Keratinocyte (primary cell): ENCODE measurements around the gene SLC7A5. TPM values are rescaled to one million over a fixed set of nuclear protein-coding genes. Genes with fewer than 3 reads are reported as not detected.
A peak's percentile ranks its signal among the peaks of the same experiment; 100 is the strongest.
"Not testable (repeated sequence)": the region's sequence is repeated elsewhere in the genome, so short reads cannot be mapped to it uniquely, and the experiment has no call there.

Source experiments
- DNase-seq: peaks from one replicate; pipeline ENCODE4 v3.0.0-alpha.2; 2011; ENCODE audit warnings: low read depth, missing footprints, low spot score
- FAIRE-seq: peaks from 2 replicates; lab custom pipeline; 2011; peaks lifted over from hg19 to GRCh38; lab: Jason Lieb, UNC
- H2AFZ ChIP-seq: 2 replicates; pipeline ENCODE4 v1.6.0; 2012; ENCODE audit warnings: low read length, control low read depth, inconsistent platforms; ENCODE audit not compliant: control insufficient read depth
- H3K27ac ChIP-seq: 2 replicates; pipeline ENCODE4 v1.5.1; 2011; ENCODE audit warnings: low read length; ENCODE audit not compliant: control insufficient read depth, insufficient read depth
- H3K27me3 ChIP-seq: 3 replicates; pipeline ENCODE4 v1.6.0; 2011; ENCODE audit warnings: low read length; ENCODE audit not compliant: control insufficient read depth, insufficient read depth; ENCODE audit errors: extremely low read depth
- H3K36me3 ChIP-seq, 2 experiments: 2 replicates in 1 of 2; 3 replicates in 1 of 2; pipeline ENCODE4 v1.5.1; 2011; ENCODE audit warnings: low read length in 2 of 2, mild to moderate bottlenecking in 1 of 2; ENCODE audit not compliant: control insufficient read depth in 2 of 2, insufficient read depth in 2 of 2; ENCODE audit errors: extremely low read depth in 1 of 2
- H3K4me1 ChIP-seq: 3 replicates; pipeline ENCODE4 v1.5.1; 2011; ENCODE audit warnings: low read length; ENCODE audit not compliant: control insufficient read depth, insufficient read depth; ENCODE audit errors: extremely low read depth
- H3K4me2 ChIP-seq: 3 replicates; pipeline ENCODE4 v1.6.0; 2011; ENCODE audit warnings: low read depth, low read length; ENCODE audit not compliant: control insufficient read depth, insufficient read depth; ENCODE audit errors: extremely low read depth
- H3K4me3 ChIP-seq, 3 experiments: fragments of 200-600 bp in 1 of 3; sonication (generic) in 1 of 3; 2 replicates in 2 of 3; 3 replicates in 1 of 3; pipeline ENCODE4 v1.5.1; 2011 to 2016; ENCODE audit warnings: low read length in 3 of 3, mild to moderate bottlenecking in 3 of 3, control low read depth in 2 of 3, inconsistent platforms in 1 of 3, low read depth in 1 of 3, mixed read lengths in 1 of 3, mixed run types in 1 of 3, moderate library complexity in 1 of 3; ENCODE audit not compliant: control insufficient read depth in 2 of 3, insufficient read depth in 2 of 3; ENCODE audit errors: extremely low read depth in 1 of 3
- H3K79me2 ChIP-seq: 2 replicates; pipeline ENCODE4 v1.6.0; 2012; ENCODE audit warnings: low read length; ENCODE audit not compliant: control insufficient read depth, insufficient read depth
- H3K9ac ChIP-seq: 3 replicates; pipeline ENCODE4 v1.6.0; 2011; ENCODE audit warnings: low read length; ENCODE audit not compliant: control insufficient read depth, insufficient read depth; ENCODE audit errors: extremely low read depth
- H3K9me1 ChIP-seq: 3 replicates; pipeline ENCODE4 v1.6.0; 2011; ENCODE audit warnings: low read length; ENCODE audit not compliant: control insufficient read depth, insufficient read depth; ENCODE audit errors: extremely low read depth
- H3K9me3 ChIP-seq: 2 replicates; pipeline ENCODE4 v1.5.1; 2012; ENCODE audit warnings: low read depth, low read length; ENCODE audit not compliant: control insufficient read depth
- H4K20me1 ChIP-seq: 3 replicates; pipeline ENCODE4 v1.6.0; 2011; ENCODE audit warnings: low read length; ENCODE audit not compliant: control insufficient read depth, insufficient read depth; ENCODE audit errors: extremely low read depth
- CTCF ChIP-seq, 3 experiments: IDR thresholded peaks in 1 of 3; conservative IDR thresholded peaks in 1 of 3; optimal IDR thresholded peaks in 1 of 3; 2 replicates in 2 of 3; 3 replicates in 1 of 3; pipeline versions ENCODE3 to v1.5.1; 2011; ENCODE audit warnings: low read length in 3 of 3, mild to moderate bottlenecking in 3 of 3, moderate library complexity in 2 of 3, control low read depth in 1 of 3, inconsistent platforms in 1 of 3; ENCODE audit not compliant: insufficient read depth in 2 of 3; ENCODE audit errors: extremely low read depth in 1 of 3
- EZH2 ChIP-seq: IDR thresholded peaks from one replicate; pipeline ENCODE4 v1.6.1; 2012; ENCODE audit warnings: inconsistent platforms, mild to moderate bottlenecking, low read length, moderate library complexity
- dilution Hi-C: fragments of 300-500 bp; cut with MboI; formaldehyde crosslinking; loops from one replicate; pipeline ENCODE4 v1.7.0; 2020; ENCODE audit warnings: low sequenced_read_pairs; ENCODE audit not compliant: extremely low pct_ligation_motif_present
- polyA plus RNA-seq, 5 experiments: library from polyadenylated mRNA; depleted of rRNA in 3 of 5; stranded (reverse) in 3 of 5; stranded (forward) in 1 of 5; unstranded in 1 of 5; fragments of >200 nt; gene quantifications; 1 replicate in 1 of 5; 2 replicates in 3 of 5; 3 replicates in 1 of 5; pipeline versions ENCODE4 v1.2.1 to v1.2.3, GENCODE V29; 2011 to 2012; ENCODE audit warnings: missing spikeins in 2 of 5, low read depth in 1 of 5, low replicate concordance in 1 of 5

SLC7A5 gene
- polyA plus RNA-seq, 1 donor (not counting 4 experiments of a cell fraction or from before 2014, with no cell fraction given) = 114 TPM

GRCh38 chr16:87896924-87897520 is 27.7 kb upstream of the SLC7A5 start:
- H3K4me1 ChIP-seq = peaks cover 15% of the 10 kb centered on the region
- H4K20me1 ChIP-seq, H3K36me3 ChIP-seq, H3K4me3 ChIP-seq, H3K9me3 ChIP-seq, dilution Hi-C loops, H3K4me2 ChIP-seq, DNase-seq, FAIRE-seq, H3K27ac ChIP-seq, H3K27me3 ChIP-seq, H3K9me1 ChIP-seq, H2AFZ ChIP-seq, H3K79me2 ChIP-seq, H3K9ac ChIP-seq: not testable (repeated sequence)

- H3K9me3 ChIP-seq, H3K4me3 ChIP-seq, H3K9ac ChIP-seq, FAIRE-seq, H2AFZ ChIP-seq, H3K9me1 ChIP-seq, H3K27me3 ChIP-seq, H3K79me2 ChIP-seq, H3K27ac ChIP-seq, DNase-seq, H4K20me1 ChIP-seq, H3K36me3 ChIP-seq, dilution Hi-C loops, H3K4me2 ChIP-seq: not testable (repeated sequence)
- peaks cover 15% of the 10 kb centered on the region for H3K4me1 ChIP-seq
These were observed 27.0 kb upstream of the SLC7A5 start for GRCh38 chr16:87896176-87896890.

- Histone ChIP-seq H2AFZ (no peak overlapping the region), H3K36me3 (no peaks in the 10 kb centered on the region), H3K4me1 (peaks cover 15% of the 10 kb centered on the region), H3K79me2 (no peaks in the 10 kb centered on the region), H3K9me1 (no peaks in the 10 kb centered on the region), H3K27me3 (no peaks in the 10 kb centered on the region), H4K20me1 (no peaks in the 10 kb centered on the region), H3K4me2 (no peak overlapping the region), H3K27ac (no peak overlapping the region), H3K9ac (no peak overlapping the region), H3K9me3 (no peaks in the 10 kb centered on the region), H3K4me3 (no peak overlapping the region)
- FAIRE-seq (no peak), DNase-seq (peak; percentile 19)
- dilution Hi-C loops = no loop called here
- TF ChIP-seq CTCF (optimal IDR thresholded peaks at IDR 0.05 in 1 of 3, IDR thresholded peaks at IDR 0.05 in 1 of 3, conservative IDR thresholded peaks at IDR 0.05 in 1 of 3; ENCODE audit: extremely low read depth in 1 of 3, insufficient read depth in 2 of 3, low read length in 3 of 3) = no peak
- no peak for TF ChIP-seq EZH2
These were observed 26.4 kb upstream of the SLC7A5 start for GRCh38 chr16:87895641-87896141.

GRCh38 chr16:87894005-87894404 is 24.7 kb upstream of the SLC7A5 start:
- H3K4me2 ChIP-seq, H4K20me1 ChIP-seq, H3K27me3 ChIP-seq, H3K9ac ChIP-seq, H3K9me3 ChIP-seq, H3K27ac ChIP-seq, H3K9me1 ChIP-seq, dilution Hi-C loops, FAIRE-seq, H3K36me3 ChIP-seq, DNase-seq, H3K4me3 ChIP-seq, H2AFZ ChIP-seq, H3K79me2 ChIP-seq: not testable (repeated sequence)
- peaks cover 15% of the 10 kb centered on the region for H3K4me1 ChIP-seq
